HG02763 (cell line): ENCODE results near the gene SLC6A8.
"Not testable (repeated sequence)": the region's sequence is repeated elsewhere in the genome, so short reads cannot be mapped to it uniquely, and the experiment has no call there.

Experiments
- ATAC-seq: cut with Tn5 transposase; IDR thresholded peaks from one replicate; pipeline ENCODE4 v1.9.1; 2021; ENCODE audit warnings: mild to moderate bottlenecking, moderate library complexity; ENCODE audit not compliant: unreplicated experiment

Gene SLC6A8

GRCh38 chrX:153670748-153671588 lies 16.8 kb upstream of the SLC6A8 start:
- ATAC-seq: no peak

GRCh38 chrX:153671589-153672530 lies 15.9 kb upstream of the SLC6A8 start:
- ATAC-seq: no peak

- no peak for ATAC-seq
Observed at GRCh38 chrX:153672531-153673427, 14.9 kb upstream of the SLC6A8 start.

- no peak for ATAC-seq
Observed at GRCh38 chrX:153673428-153674218, 14.1 kb upstream of the SLC6A8 start, which contains the start of gene PNCK. Gene PNCK (minus strand): TSS chrX:153673813. CDS start chrX:153673076, 737 bp downstream.

- no peak for ATAC-seq
Observed at GRCh38 chrX:153674219-153674851, 13.4 kb upstream of the SLC6A8 start.

- ATAC-seq: no peak
Observed at GRCh38 chrX:153681175-153681574, 6.6 kb upstream of the SLC6A8 start.

GRCh38 chrX:153683486-153683885 lies 4.2 kb upstream of the SLC6A8 start:
- not testable (repeated sequence) for ATAC-seq

GRCh38 chrX:153684467-153685155 lies 3.1 kb upstream of the SLC6A8 start:
- ATAC-seq: no peak

- no peak for ATAC-seq
Observed at GRCh38 chrX:153685156-153685536, 2.6 kb upstream of the SLC6A8 start.

- ATAC-seq: no peak
Observed at GRCh38 chrX:153685751-153686696, 1.7 kb upstream of the SLC6A8 start.

GRCh38 chrX:153686711-153687110 lies 1.0 kb upstream of the SLC6A8 start:
- ATAC-seq: no peak

GRCh38 chrX:153688071-153688470 lies 345 bp downstream of the SLC6A8 start:
- no peak for ATAC-seq

GRCh38 chrX:153688506-153688905 lies 780 bp downstream of the SLC6A8 start:
- ATAC-seq: no peak

GRCh38 chrX:153688911-153689590 lies 1.3 kb downstream of the SLC6A8 start:
- no peak for ATAC-seq

- ATAC-seq: no peak
Observed at GRCh38 chrX:153689654-153690465, 2.1 kb downstream of the SLC6A8 start.

GRCh38 chrX:153690466-153690865 lies 2.7 kb downstream of the SLC6A8 start:
- no peak for ATAC-seq
